ENCODE measurements around the gene TBC1D22B. TPM values are rescaled to one million over a fixed set of nuclear protein-coding genes. Genes with fewer than 3 reads are reported as not detected.

The TBC1D22B gene
- total RNA-seq, 2 donors from 2014 or later = 6.2 to 8.5 TPM

GRCh38 chr6:37260040-37260439 is 2.5 kb downstream of the TBC1D22B start:
- intact Hi-C loops (cut with DNase I) = no loop called here

GRCh38 chr6:37260444-37260843 is 2.9 kb downstream of the TBC1D22B start:
- intact Hi-C loops (cut with DNase I) = no loop called here
- no peak for DNase-seq (ENCODE audit: low spot score)

More at GRCh38 chr6:37260040-37260439, 2.5 kb downstream of the TBC1D22B start:
- no peak for DNase-seq (ENCODE audit: low spot score)

GRCh38 chr6:37261198-37261597 is 3.6 kb downstream of the TBC1D22B start:
- intact Hi-C loops (cut with DNase I) = no loop called here
- DNase-seq (ENCODE audit: low spot score) = no peak

GRCh38 chr6:37262446-37263026 is 5.0 kb downstream of the TBC1D22B start:
- no peak for DNase-seq (ENCODE audit: low spot score)
- intact Hi-C loops (cut with DNase I) = no loop called here

GRCh38 chr6:37265001-37265400 is 7.4 kb downstream of the TBC1D22B start:
- intact Hi-C loops (cut with DNase I) = no loop called here
- DNase-seq (ENCODE audit: low spot score) = no peak

GRCh38 chr6:37265860-37266259 is 8.3 kb downstream of the TBC1D22B start:
- intact Hi-C loops (cut with DNase I) = no loop called here
- DNase-seq (ENCODE audit: low spot score) = no peak

- intact Hi-C loops (cut with DNase I) = no loop called here
- no peak for DNase-seq (ENCODE audit: low spot score)
Measured at GRCh38 chr6:37269105-37269504, 11.5 kb downstream of the TBC1D22B start.

- intact Hi-C loops (cut with DNase I) = no loop called here
- DNase-seq (ENCODE audit: low spot score) = no peak
Measured at GRCh38 chr6:37272834-37273566, 15.4 kb downstream of the TBC1D22B start.

- DNase-seq (ENCODE audit: low spot score) = no peak
- intact Hi-C loops (cut with DNase I) = no loop called here
Measured at GRCh38 chr6:37273690-37274089, 16.1 kb downstream of the TBC1D22B start.

- intact Hi-C loops (cut with DNase I) = no loop called here
- no peak for DNase-seq (ENCODE audit: low spot score)
Measured at GRCh38 chr6:37275350-37275749, 17.8 kb downstream of the TBC1D22B start.

GRCh38 chr6:37277001-37277409 is 19.4 kb downstream of the TBC1D22B start:
- intact Hi-C loops (cut with DNase I) = no loop called here

GRCh38 chr6:37279366-37280134 is 22.0 kb downstream of the TBC1D22B start:
- intact Hi-C loops (cut with DNase I) = no loop called here
- DNase-seq (ENCODE audit: low spot score) = no peak

More at GRCh38 chr6:37277001-37277409, 19.4 kb downstream of the TBC1D22B start:
- no peak for DNase-seq (ENCODE audit: low spot score)

GRCh38 chr6:37280162-37280887 is 22.8 kb downstream of the TBC1D22B start:
- intact Hi-C loops (cut with DNase I) = no loop called here
- no peak for DNase-seq (ENCODE audit: low spot score)

- intact Hi-C loops (cut with DNase I) = no loop called here
- no peak for DNase-seq (ENCODE audit: low spot score)
Measured at GRCh38 chr6:37282371-37282770, 24.8 kb downstream of the TBC1D22B start.

- intact Hi-C loops (cut with DNase I) = no loop called here
- DNase-seq (ENCODE audit: low spot score) = no peak
Measured at GRCh38 chr6:37283268-37283667, 25.7 kb downstream of the TBC1D22B start.

GRCh38 chr6:37283671-37284151 is 26.1 kb downstream of the TBC1D22B start:
- intact Hi-C loops (cut with DNase I) = no loop called here
- DNase-seq (ENCODE audit: low spot score) = peak; percentile 87

- DNase-seq (ENCODE audit: low spot score) = no peak
- intact Hi-C loops (cut with DNase I) = no loop called here
Measured at GRCh38 chr6:37284781-37285180, 27.2 kb downstream of the TBC1D22B start.

- DNase-seq (ENCODE audit: low spot score) = no peak
- intact Hi-C loops (cut with DNase I) = no loop called here
Measured at GRCh38 chr6:37285861-37286311, 28.3 kb downstream of the TBC1D22B start.

- DNase-seq (ENCODE audit: low spot score) = no peak
- intact Hi-C loops (cut with DNase I) = no loop called here
Measured at GRCh38 chr6:37287519-37288157, 30.1 kb downstream of the TBC1D22B start.

Measured in posterior vena cava (tissue), 2 donors.